ENCODE data around the gene KANK4. TPM values are rescaled to one million over a fixed set of nuclear protein-coding genes. Genes with fewer than 3 reads are reported as not detected.

KANK4 gene
- total and polyA plus RNA-seq, 2 donors (not counting 1 experiment from before 2014, with no cell fraction given) = not detected

- peaks cover 19% of the 10 kb centered on the region for H3K27me3 Mint-ChIP-seq
- no peaks in the 10 kb centered on the region for H3K36me3 ChIP-seq (replicated peaks in 1 of 2; ENCODE audit: control extremely low read depth in 1 of 2, control insufficient read depth in 1 of 2, extremely low read depth in 1 of 2, insufficient read depth in 2 of 2, low read length in 1 of 2)
- WGBS (ENCODE audit: insufficient coverage) = 60% methylated on average over 17 of the region's 19 CpGs
- intact Hi-C loops (cut with micrococcal nuclease) = no loop called here
- no peaks in the 10 kb centered on the region for H3K79me2 ChIP-seq (ENCODE audit: control insufficient read depth, insufficient read depth, low read length)
- H3K9me3 Mint-ChIP-seq (ENCODE audit: insufficient read depth) = no peaks in the 10 kb centered on the region
- no peaks in the 10 kb centered on the region for H3K4me1 ChIP-seq (ENCODE audit: control insufficient read depth in 2 of 2, insufficient read depth in 2 of 2, low read length in 2 of 2)
- H4K20me1 ChIP-seq (ENCODE audit: control insufficient read depth, insufficient read depth, low read length, poor library complexity, severe bottlenecking) = no peaks in the 10 kb centered on the region
- ChIA-PET POLR2A (no interaction called here), CTCF (interaction anchor here (0.6 to 1.6 kb wide), 2 partner anchors 13 to 104 kb away, joined by 3 to 5 read pairs; no protein-coding TSS in a partner anchor)
- no peak for TF ChIP-seq CTCF (IDR thresholded peaks at IDR 0.05)
- no peak for TF ChIP-seq EZH2 (IDR thresholded peaks at IDR 0.05; ENCODE audit: borderline replicate concordance, insufficient read depth, low read depth, low read length, poor library complexity, severe bottlenecking)
- no peak overlapping the region for H3K4me2 ChIP-seq (replicated peaks; ENCODE audit: low read depth, low read length, poor library complexity, severe bottlenecking)
- H3K4me3 ChIP-seq (ENCODE audit: control extremely low read depth in 1 of 5, extremely low read depth in 1 of 5, insufficient read depth in 1 of 5, low read depth in 2 of 5, low read length in 4 of 5) = no peak overlapping the region
- DNase-seq = no peak
- H3K27ac ChIP-seq (ENCODE audit: low read length in 2 of 2) = no peak overlapping the region
- ATAC-seq (ENCODE audit: low read depth) = no peak
- no peaks in the 10 kb centered on the region for H3K4me1 Mint-ChIP-seq
- peaks cover 0 to 6% (median 0%) of the 10 kb centered on the region in 3 donors for H3K9me3 ChIP-seq (ENCODE audit: control extremely low read depth in 1 of 3, control insufficient read depth in 2 of 3, insufficient read depth in 1 of 3, low read length in 2 of 3)
- no peaks in the 10 kb centered on the region for H3K27me3 ChIP-seq (replicated peaks in 1 of 4; ENCODE audit: control extremely low read depth in 1 of 4, control insufficient read depth in 3 of 4, insufficient read depth in 4 of 4, low read length in 3 of 4)
- H2AFZ ChIP-seq (ENCODE audit: insufficient read depth, low read depth, low read length, poor library complexity, severe bottlenecking) = no peak overlapping the region
- H3K9ac ChIP-seq (ENCODE audit: low read length) = no peak overlapping the region
- H3K4me3 Mint-ChIP-seq = no peak overlapping the region
- H3K27ac Mint-ChIP-seq = no peak overlapping the region
Observed at GRCh38 chr1:62263006-62263813, 56.0 kb downstream of the KANK4 start.

- no peak for TF ChIP-seq EZH2 (IDR thresholded peaks at IDR 0.05; ENCODE audit: borderline replicate concordance, insufficient read depth, low read depth, low read length, poor library complexity, severe bottlenecking)
- Histone ChIP-seq H2AFZ (ENCODE audit: insufficient read depth, low read depth, low read length, poor library complexity, severe bottlenecking) (no peak overlapping the region), H3K79me2 (ENCODE audit: control insufficient read depth, insufficient read depth, low read length) (no peaks in the 10 kb centered on the region), H3K9me3 (ENCODE audit: control extremely low read depth in 1 of 3, control insufficient read depth in 2 of 3, insufficient read depth in 1 of 3, low read length in 2 of 3) (no peaks in the 10 kb centered on the region), H3K4me2 (replicated peaks; ENCODE audit: low read depth, low read length, poor library complexity, severe bottlenecking) (no peak overlapping the region), H3K9ac (ENCODE audit: low read length) (no peak overlapping the region), H3K27ac (ENCODE audit: low read length in 2 of 2) (no peak overlapping the region), H3K36me3 (replicated peaks in 1 of 2; ENCODE audit: control extremely low read depth in 1 of 2, control insufficient read depth in 1 of 2, extremely low read depth in 1 of 2, insufficient read depth in 2 of 2, low read length in 1 of 2) (no peaks in the 10 kb centered on the region), H3K4me3 (ENCODE audit: control extremely low read depth in 1 of 5, extremely low read depth in 1 of 5, insufficient read depth in 1 of 5, low read depth in 2 of 5, low read length in 4 of 5) (no peak overlapping the region), H4K20me1 (ENCODE audit: control insufficient read depth, insufficient read depth, low read length, poor library complexity, severe bottlenecking) (no peaks in the 10 kb centered on the region), H3K27me3 (replicated peaks in 1 of 4; ENCODE audit: control extremely low read depth in 1 of 4, control insufficient read depth in 3 of 4, insufficient read depth in 4 of 4, low read length in 3 of 4) (no peaks in the 10 kb centered on the region), H3K4me1 (ENCODE audit: control insufficient read depth in 2 of 2, insufficient read depth in 2 of 2, low read length in 2 of 2) (no peaks in the 10 kb centered on the region)
- ChIA-PET POLR2A (no interaction called here), CTCF (no interaction called here)
- intact Hi-C loops (cut with micrococcal nuclease) = no loop called here
- Mint-ChIP-seq H3K4me1 (no peaks in the 10 kb centered on the region), H3K27ac (no peak overlapping the region), H3K27me3 (peaks cover 19% of the 10 kb centered on the region), H3K4me3 (no peak overlapping the region), H3K9me3 (ENCODE audit: insufficient read depth) (no peaks in the 10 kb centered on the region)
- ATAC-seq (ENCODE audit: low read depth) = no peak
- no peak for DNase-seq
- WGBS (ENCODE audit: insufficient coverage) = 86% methylated on average over 3 of the region's 3 CpGs
Observed at GRCh38 chr1:62260688-62261087, 58.5 kb downstream of the KANK4 start.

All from B cell (primary cell).